Kidney (tissue), 14 donors: ENCODE results near the gene CORO1C. TPM values are rescaled to one million over a fixed set of nuclear protein-coding genes. Genes with fewer than 3 reads are reported as not detected.

ENCODE experiments used
- DNase-seq, 5 donors: peaks; one replicate each; pipeline ENCODE4 v3.0.0-alpha.2; 2013 to 2020
- FAIRE-seq: peaks from 2 replicates; lab custom pipeline; 2012; peaks lifted over from hg19 to GRCh38; lab: Jason Lieb, UNC
- H3K27ac ChIP-seq, 2 donors: one replicate each; pipeline ENCODE4 v1.7.0; 2013; ENCODE audit warnings: low read depth in 2 of 2, low read length in 2 of 2, inconsistent platforms in 1 of 2
- H3K27me3 ChIP-seq: one replicate; pipeline ENCODE4 v1.7.1; 2013; ENCODE audit warnings: low read length, inconsistent platforms; ENCODE audit not compliant: control insufficient read depth, insufficient read depth
- H3K36me3 ChIP-seq, 3 donors: one replicate each; pipeline versions ENCODE4 v1.7.0 to v1.7.1; 2013; ENCODE audit warnings: low read length in 3 of 3, control low read depth in 1 of 3, inconsistent platforms in 1 of 3; ENCODE audit not compliant: insufficient read depth in 3 of 3, control insufficient read depth in 2 of 3
- H3K4me1 ChIP-seq, 3 donors: one replicate each; pipeline versions ENCODE4 v1.7.0 to v1.7.1; 2013; ENCODE audit warnings: low read length in 3 of 3, inconsistent platforms in 1 of 3, low read depth in 1 of 3; ENCODE audit not compliant: control insufficient read depth in 2 of 3, insufficient read depth in 2 of 3
- H3K4me3 ChIP-seq, 3 donors: one replicate each; pipeline versions ENCODE4 v1.7.0 to v1.8.1; 2013; ENCODE audit warnings: low read length in 3 of 3, control low read depth in 1 of 3, inconsistent platforms in 1 of 3
- H3K9ac ChIP-seq, 3 donors: one replicate each; pipeline versions ENCODE4 v1.7.0 to v1.7.1; 2013; ENCODE audit warnings: low read length in 3 of 3, control low read depth in 1 of 3, inconsistent platforms in 1 of 3
- H3K9me3 ChIP-seq, 3 donors: one replicate each; pipeline versions ENCODE4 v1.7.0 to v1.7.1; 2013; ENCODE audit warnings: low read length in 3 of 3, control low read depth in 1 of 3, inconsistent platforms in 1 of 3; ENCODE audit not compliant: control insufficient read depth in 2 of 3, insufficient read depth in 1 of 3
- intact Hi-C: fragments of 100-400 bp; cut with DNase I; formaldehyde crosslinking; loops from one replicate; pipeline ENCODE4 v1.11.1; 2022
- polyA plus RNA-seq: library from polyadenylated mRNA; stranded (reverse); fragments of 350-450 nt; fragmentation: Illumina TruSeq; extraction: RNeasy Lipid Tissue Mini Kit (QIAGEN cat#74804); gene quantifications from one replicate; pipeline ENCODE4 v1.2.3, GENCODE V29; 2014; ENCODE audit warnings: low read depth, low replicate concordance; ENCODE audit not compliant: insufficient read depth
- total RNA-seq: library from RNA; stranded (reverse); fragmentation: NEBNext Ultra II Directional; extraction: Animal tissue kit (Norgen Biotek cat#: 25700); gene quantifications from one replicate; pipeline ENCODE4 v1.2.1, GENCODE V29; 2021
- TF ChIP-seq, protein P1 (sequence below): IDR thresholded peaks from 3 replicates; pipeline ENCODE4 v1.5.1; 2012; ENCODE audit warnings: mild to moderate bottlenecking, moderate library complexity, borderline replicate concordance; ENCODE audit not compliant: insufficient read depth; ENCODE audit errors: extremely low read depth
- donor health status: control.
- donor health status: control.
- donor health status: control.
- donor health status: control.
- donor health status: control.
- donor health status: DM: yes; HTN: yes; CAD: no.
- donor health status: Normal renal cell carcinoma (clear cell type).

Gene CORO1C
- total and polyA plus RNA-seq, 2 donors from 2014 or later, result 16.6 to 104 TPM

DNA sequence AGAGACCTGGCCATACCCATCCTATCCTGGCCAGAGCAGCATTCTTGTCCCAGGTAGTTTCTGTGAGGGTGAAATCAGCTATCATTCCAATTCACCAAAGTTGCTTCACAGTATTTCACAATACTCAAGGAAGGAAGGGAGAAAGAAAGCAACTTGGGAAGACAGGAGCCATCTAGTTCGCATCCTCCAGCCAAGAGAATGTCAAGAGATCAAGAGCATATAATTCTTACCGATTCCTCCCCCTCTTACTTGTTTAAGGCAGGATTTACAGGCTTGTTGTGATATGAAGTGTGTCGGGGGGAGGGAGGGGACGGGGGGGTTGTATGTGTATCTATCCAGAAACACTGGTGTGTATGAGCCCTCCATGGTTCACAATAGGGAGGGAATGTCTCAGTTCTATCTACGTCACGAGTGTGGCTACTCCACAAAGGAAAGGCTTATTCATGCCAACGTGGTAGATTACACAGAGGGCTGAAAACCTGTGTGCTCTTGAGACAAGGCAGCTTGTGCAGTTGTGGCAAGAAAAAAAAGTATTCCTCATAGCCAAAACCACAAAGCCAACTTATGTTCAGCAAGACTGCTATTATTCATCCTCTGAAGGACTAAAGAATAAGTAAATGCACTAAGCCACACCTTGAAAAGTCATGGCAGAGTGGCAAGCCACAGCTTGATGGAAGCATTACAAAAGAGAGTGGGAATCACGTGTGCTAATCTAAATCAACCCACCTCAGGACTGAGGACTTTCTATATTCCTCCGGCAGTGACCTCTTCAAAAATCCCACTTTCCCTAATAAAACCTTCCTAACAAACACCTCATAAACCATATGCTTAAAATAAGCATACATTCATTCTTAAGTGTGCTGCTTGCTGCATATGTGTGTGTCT lies 35.0 kb downstream of the CORO1C start:
- intact Hi-C loops, result no loop called here
- no peaks in the 10 kb centered on the region for H3K27me3 ChIP-seq
- no peaks in the 10 kb centered on the region for H3K9me3 ChIP-seq
- TF ChIP-seq, protein P1, sequence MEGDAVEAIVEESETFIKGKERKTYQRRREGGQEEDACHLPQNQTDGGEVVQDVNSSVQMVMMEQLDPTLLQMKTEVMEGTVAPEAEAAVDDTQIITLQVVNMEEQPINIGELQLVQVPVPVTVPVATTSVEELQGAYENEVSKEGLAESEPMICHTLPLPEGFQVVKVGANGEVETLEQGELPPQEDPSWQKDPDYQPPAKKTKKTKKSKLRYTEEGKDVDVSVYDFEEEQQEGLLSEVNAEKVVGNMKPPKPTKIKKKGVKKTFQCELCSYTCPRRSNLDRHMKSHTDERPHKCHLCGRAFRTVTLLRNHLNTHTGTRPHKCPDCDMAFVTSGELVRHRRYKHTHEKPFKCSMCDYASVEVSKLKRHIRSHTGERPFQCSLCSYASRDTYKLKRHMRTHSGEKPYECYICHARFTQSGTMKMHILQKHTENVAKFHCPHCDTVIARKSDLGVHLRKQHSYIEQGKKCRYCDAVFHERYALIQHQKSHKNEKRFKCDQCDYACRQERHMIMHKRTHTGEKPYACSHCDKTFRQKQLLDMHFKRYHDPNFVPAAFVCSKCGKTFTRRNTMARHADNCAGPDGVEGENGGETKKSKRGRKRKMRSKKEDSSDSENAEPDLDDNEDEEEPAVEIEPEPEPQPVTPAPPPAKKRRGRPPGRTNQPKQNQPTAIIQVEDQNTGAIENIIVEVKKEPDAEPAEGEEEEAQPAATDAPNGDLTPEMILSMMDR, result no peak
- H3K9ac ChIP-seq, result no peak overlapping the region
- DNase-seq, result peak in 1 of 5 donors; percentile 57
- peaks cover 3 to 10% (median 6%) of the 10 kb centered on the region in 3 donors for H3K4me1 ChIP-seq
- no peak for FAIRE-seq
- no peak overlapping the region for H3K27ac ChIP-seq
- H3K4me3 ChIP-seq, result no peak overlapping the region
- peaks cover 0 to 5% (median 5%) of the 10 kb centered on the region in 3 donors for H3K36me3 ChIP-seq

DNA sequence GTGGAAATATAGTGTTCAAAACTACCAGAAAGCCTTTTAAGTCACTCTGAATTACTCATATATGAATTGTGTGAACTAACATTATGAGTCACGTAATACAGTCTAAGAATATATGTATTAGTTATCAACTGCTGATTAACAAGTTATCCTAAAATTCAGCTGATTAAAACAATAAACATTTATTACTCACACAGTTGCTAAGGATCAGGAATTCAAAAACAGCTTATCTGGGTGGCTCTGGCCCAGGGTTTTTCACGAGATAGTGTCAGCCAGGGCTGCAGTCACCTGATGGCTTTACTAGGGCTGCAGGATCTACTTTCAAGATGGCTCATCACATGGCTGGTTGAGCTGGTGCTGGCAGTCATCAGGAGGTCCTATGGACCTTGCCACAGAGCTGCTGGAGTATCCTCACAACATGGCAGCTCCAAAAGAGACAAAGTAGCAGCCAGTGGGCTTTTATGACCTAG lies 36.5 kb downstream of the CORO1C start:
- H3K27ac ChIP-seq, result no peak overlapping the region
- no peaks in the 10 kb centered on the region for H3K27me3 ChIP-seq
- intact Hi-C loops, result no loop called here
- no peak overlapping the region for H3K9ac ChIP-seq
- H3K4me3 ChIP-seq, result no peak overlapping the region
- DNase-seq, result no peak
- FAIRE-seq, result no peak
- H3K9me3 ChIP-seq, result no peaks in the 10 kb centered on the region
- TF ChIP-seq, protein P1, result no peak
- H3K4me1 ChIP-seq, result peaks cover 7 to 25% (median 13%) of the 10 kb centered on the region in 3 donors
- H3K36me3 ChIP-seq, result peaks cover 0 to 5% (median 5%) of the 10 kb centered on the region in 3 donors

DNA sequence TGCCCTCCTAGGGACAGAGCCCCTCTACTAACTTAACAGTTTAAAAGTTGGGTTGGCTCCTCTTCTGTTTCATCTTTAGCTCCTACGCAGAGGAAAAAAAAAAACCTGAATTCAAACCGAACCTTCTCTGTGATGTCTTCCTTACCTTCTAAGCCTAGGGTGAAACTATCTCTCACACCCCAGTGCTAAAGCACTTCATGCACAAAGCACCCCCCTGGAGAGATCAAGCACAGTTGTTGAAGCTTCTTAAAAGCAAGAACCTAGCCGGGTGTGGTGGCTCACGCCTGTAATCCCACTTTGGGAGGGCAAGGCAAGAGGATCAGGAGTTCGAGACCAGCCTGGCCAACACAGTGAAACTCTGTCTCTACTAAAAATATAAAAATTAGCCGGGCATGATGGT lies 37.6 kb downstream of the CORO1C start:
- intact Hi-C loops, result no loop called here

More for the DNA sequence above, 37.6 kb downstream of the CORO1C start:
- Histone ChIP-seq H3K36me3 (peaks cover 0 to 1% (median 0%) of the 10 kb centered on the region in 3 donors), H3K4me3 (no peak overlapping the region), H3K4me1 (peaks cover 7 to 32% (median 13%) of the 10 kb centered on the region in 3 donors), H3K9me3 (no peaks in the 10 kb centered on the region), H3K9ac (no peak overlapping the region), H3K27ac (no peak overlapping the region), H3K27me3 (no peaks in the 10 kb centered on the region)
- TF ChIP-seq, protein P1, result no peak
- no peak for DNase-seq
- no peak for FAIRE-seq
